Activated T-helper 1 cell treated with anti-CD3 and anti-CD28 coated beads, Interleukin-2, amount 50 U/mL, for 16 hours (primary cell): ENCODE measurements around the gene ZNF266.
A peak's percentile ranks its signal among the peaks of the same experiment; 100 is the strongest.

Source experiments
- DNase-seq, 2 donors: peaks; one replicate each; pipeline ENCODE4 v3.0.0-alpha.2; 2020; ENCODE audit warnings: low read depth in 1 of 2, low spot score in 1 of 2

The ZNF266 gene

DNA sequence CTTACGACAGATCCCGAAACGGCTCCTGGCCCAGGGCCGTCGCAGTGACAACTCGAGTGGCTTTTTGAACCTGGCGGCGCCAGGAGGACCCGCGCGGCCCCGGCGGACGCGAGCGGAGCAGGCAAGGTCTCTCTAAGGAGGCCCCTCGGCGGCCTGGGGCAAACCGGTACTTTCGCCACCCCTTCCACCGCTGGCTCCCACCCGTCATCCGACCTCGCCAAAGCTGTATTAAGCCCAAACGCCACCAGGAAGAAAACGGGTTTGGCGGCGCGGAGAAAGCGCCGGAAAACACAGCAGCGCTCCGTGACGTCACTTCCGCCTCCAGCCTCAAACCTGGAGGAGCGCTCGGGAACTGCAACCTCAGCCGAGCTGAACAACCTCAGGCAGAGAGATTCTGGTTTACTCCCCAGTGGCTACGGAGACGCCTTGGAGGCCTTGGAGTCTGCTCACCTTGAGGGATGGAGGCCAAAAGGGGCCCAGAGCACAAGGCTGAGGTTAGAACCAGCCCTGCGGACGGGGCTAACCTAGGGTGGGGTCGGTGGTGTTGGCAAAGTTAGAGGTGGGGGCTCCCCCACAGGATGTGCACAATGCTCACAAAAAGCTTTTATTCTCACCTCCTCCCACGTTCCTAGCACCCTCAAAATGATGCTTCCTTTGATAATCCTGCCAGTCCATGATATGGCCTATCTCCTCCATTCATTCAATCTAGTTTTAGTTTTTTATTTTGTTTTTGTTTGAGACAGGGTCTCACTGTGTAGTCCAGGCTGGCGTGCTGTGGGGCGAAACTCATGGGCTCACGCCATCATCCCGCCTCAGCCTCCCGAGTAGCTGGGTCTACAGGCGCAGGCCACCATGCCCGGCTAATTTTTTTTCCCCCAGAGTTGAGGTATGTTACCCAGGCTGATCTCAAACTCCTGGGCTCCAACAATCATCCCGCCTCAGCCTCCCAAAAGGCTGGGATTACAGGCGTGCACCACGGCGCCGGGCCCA lies at the start of gene ZNF266:
TSS of gene ZNF266 (minus strand) at position 295 of the 990 bp plus-strand sequence. CDS start 15,484 bp downstream, outside the sequence.
- peak; percentile 84 for DNase-seq

DNA sequence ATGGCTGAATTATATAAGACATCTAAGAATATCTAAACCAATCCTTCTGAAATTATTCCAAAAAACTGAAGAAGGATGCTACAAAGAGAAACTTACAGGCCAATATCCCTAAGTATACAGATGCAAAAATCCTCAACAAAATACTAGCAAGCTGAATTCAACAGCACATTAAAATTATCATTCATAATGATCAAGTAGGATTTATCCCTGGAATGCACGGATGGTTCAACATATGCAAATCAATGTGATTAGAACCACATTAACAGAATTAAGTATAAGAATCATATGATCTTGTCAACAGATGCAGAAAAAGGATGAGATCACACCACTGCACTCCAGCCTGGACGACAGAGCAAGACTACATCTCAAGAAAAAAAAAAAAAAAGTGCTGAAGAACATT lies 49.8 kb upstream of the ZNF266 start:
- DNase-seq, result no peak

DNA sequence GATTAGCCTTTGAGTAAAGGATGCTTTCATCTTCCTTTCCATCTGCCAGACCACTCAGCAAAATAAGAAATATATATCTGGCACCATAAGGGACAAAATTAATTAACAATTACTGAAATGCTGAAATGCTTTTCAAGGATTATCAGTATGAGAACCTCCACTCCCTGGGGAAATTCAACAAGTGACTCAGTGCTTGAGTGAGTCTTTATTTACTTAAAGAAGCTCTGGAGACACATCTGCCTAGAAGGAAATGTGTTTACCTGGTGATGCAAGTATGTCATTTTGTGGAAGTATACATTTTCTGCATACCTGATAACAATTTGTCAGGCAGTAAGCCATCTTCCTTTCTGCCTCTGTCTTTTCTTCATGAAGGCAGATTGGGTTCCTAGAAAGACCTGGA lies 39.6 kb upstream of the ZNF266 start:
- no peak for DNase-seq

DNA sequence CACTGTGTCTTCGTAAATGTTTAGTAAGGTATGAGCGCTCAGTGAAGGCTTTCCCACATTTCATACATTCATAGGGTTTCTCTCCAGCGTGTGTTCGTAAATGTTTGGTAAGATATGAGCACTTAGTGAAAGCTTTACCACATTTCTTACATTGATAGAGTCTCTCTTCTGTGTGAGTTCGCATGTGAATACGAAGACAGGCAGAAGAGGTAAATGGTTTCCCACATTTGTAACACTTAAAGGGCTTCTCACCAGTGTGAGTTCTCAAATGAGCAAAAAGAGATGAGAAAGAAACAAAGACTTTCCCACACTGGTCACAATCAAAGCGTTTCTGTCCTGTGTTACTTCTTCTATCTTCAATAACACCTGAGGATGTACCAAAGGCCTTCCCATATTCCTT lies 31.8 kb upstream of the ZNF266 start:
- DNase-seq, result no peak

DNA sequence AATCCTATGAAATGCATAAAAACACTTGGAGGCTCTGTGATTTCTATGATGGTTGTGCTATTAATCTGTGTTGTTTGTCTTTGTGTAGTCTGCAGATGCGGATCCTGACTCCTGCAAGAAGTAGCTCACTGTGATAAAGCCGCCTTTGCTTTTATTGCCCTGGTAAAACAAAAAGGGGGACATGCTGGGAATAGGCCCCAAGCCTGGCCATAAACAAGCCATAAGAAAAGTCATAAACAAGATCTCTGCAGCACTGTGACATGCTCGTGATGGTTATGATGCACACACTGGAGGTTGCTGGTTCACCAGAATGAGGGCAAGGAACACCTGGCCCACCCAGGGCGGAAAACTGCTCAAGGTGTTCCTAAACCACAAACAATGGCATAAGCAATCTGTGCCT lies 26.6 kb upstream of the ZNF266 start:
- no peak for DNase-seq

DNA sequence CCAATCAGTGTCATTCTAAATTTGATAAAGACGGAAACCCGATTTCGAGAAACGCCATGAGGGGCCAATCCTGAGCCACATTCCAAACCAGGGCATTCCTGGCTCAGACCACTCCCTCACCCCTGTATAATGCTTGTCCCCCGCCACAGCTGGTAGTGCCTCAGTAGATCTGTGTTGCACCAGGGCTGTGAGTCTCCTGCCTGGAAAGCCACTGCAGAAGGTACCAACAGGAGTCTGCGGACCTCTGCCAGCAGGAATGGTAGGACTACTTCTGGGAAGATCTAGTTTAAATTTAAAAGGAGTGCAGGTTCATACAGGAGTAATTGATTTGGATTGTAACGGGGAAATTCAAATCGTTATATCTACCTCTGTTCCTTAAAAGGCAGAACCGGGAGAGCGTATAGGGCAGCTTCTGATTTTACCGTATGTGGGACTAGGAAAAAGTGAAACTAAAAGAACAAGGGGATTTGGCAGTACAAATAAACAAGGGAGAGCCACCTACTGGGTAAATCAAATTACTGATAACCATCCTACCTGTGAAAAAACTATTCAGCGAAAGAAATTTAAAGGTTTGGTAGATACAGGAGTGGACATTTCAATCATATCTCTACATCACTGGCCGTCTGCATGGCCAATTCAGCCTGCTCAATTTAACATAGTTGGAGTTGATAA lies 20.8 kb upstream of the ZNF266 start:
- no peak for DNase-seq

DNA sequence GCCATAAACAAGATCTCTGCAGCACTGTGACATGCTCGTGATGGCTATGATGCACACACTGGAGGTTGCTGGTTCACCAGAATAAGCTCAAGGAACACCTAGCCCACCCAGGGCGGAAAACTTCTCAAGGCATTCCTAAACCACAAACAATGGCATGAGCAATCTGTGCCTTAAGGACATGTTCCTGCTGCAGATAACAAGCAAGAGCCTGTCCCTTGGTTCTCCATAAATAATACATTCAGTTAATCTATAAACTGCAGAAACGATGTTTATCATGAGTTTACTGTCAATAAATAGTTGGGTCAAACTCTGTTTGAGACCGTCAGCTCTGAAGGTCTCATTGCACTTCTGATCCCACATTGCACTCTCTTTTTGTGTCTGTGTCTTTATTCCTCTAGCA lies 18.6 kb upstream of the ZNF266 start:
- DNase-seq, result no peak

DNA sequence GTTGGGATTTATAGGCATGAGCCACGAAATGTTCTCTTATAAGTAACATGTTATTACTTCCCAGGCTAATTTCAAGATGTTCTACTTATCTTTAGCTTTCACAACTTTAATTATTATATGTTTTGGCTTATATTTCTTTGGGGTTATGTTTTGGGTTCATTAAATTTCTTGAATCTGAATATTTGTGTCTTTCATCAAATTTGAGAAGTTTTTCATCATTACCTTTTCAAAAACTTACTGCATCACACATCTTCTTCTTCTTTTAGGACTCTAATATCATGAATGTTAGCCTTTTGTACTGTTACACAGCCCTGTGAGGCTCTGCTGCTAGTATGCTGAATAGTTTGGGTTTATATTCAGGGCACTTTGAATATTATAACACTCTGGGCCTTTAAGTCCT lies 9.7 kb upstream of the ZNF266 start:
- DNase-seq, result no peak

DNA sequence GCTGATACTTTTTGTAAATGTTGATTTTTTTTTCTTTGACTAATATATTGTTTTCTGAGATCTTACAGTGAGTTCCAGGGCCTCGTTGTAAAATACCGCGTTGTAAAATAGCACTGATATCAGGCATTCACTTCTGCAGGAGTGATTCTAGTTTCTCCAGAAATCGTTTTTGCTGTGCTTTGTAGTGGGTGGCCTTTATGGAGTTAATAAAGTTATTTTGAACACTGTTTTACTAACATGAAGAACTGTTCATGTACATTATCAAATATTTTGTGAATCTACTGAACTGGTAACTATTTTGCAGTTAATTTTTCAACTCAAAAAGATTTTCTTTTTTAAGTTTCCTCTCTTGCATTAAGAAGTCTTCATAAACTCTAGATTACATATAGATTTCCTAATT lies 985 bp upstream of the ZNF266 start:
- DNase-seq, result no peak

DNA sequence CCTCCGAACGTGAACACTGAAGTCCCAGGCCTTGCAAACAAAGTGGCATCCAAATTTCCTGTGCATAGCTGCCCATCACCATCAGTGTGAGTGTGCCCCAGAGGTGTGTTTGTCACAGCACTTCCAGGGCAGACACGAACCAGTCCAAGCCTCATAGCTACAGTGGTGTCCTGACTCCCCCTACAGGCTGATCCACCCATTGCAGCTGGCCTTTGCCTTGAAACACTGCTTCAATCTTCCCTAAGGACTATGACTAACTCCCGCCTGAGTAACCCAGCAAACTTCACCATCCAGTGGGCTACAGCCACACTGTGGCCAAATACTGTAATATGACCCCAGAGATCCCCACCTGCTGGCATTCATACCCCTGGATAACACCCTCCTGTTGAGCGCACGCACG lies 3.9 kb downstream of the ZNF266 start:
- peak in 1 of 2 donors; percentile 9 for DNase-seq

DNA sequence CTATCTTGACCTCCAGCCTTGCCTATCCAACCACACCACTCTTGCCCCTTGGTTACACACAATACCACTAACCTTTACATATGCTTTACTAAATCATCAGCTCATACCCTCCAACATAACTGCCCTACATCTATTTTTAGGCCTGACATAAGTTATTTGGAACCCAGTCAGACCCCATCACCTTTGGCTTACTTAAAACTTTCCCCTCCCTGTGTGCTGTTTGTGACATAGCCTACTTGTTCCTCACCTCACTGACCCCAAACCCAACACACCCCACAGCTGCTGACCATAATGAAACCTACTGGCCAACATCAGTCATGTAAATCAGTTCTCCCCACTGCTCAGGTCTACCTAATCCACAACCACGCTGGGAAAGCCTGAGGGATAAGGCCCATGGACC lies 4.9 kb downstream of the ZNF266 start:
- no peak for DNase-seq

DNA sequence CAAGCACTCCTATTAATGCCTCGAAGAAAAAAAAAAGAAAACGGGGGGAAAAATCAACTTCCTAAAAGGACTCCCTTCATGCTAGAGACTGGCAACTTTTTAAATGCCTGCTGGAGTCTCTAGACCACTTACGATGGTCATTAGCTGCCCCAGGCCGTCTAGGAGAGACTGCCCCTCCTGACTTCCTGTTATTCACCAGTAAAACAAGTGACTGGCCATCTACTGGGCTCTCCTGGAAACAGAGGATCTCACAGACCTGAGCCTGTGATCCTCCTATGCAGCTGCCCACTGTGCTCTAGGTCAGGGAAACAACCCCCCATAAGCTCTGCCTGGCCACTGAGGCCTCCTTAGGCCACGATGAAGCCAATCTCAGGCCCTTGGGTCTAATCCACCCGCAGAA lies 7.4 kb downstream of the ZNF266 start:
- DNase-seq, result no peak

DNA sequence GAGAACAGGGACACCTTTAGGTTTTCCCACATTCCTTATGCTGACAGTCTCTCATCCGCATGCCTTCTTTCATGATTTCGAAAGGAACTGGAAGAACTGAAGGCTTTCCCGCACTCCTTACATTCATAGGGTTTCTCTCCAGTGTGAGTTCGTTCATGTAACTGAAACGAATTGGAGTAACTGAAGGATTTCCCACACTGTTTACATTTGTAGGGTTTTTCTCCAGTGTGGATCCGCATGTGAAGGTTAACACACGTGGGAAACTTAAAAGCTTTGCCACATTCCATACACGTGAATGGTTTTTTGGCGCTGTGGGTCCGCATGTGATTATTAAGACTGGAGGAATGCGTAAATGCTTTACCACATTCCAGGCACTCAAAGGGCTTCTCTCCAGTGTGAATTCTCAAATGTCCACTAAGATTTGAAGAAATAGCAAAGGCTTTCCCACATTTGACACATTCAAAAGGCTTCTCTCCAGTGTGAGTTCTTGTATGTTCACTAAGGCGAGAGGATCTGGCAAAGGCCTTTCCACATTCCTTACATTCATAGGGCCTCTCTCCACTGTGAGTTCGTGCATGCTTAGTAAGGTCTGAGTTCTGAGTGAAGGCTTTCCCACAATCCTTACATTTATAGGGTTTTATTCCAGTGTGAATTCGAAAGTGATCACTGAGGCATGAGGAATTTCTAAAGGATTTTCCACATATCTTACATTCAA lies 22.0 kb downstream of the ZNF266 start:
- no peak for DNase-seq

DNA sequence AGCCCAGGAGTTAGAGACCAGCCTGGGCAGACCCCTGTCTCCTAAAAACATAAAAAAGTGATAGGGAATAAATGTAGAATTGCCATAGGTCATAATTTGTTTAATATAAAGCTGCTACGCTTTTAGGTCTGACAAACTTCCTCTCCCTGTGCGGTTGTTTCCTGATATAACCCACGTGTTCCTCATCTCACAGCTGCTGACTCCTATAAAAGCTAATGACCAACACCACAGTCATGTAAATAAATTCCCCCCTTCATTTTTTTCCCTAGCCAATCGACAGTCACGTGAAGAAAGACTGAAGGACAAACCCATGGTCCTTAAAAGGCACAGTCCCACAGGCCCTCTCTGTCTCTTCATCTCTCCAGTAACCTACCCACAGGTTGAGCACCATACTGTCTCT lies 27.5 kb downstream of the ZNF266 start:
- DNase-seq, result no peak

DNA sequence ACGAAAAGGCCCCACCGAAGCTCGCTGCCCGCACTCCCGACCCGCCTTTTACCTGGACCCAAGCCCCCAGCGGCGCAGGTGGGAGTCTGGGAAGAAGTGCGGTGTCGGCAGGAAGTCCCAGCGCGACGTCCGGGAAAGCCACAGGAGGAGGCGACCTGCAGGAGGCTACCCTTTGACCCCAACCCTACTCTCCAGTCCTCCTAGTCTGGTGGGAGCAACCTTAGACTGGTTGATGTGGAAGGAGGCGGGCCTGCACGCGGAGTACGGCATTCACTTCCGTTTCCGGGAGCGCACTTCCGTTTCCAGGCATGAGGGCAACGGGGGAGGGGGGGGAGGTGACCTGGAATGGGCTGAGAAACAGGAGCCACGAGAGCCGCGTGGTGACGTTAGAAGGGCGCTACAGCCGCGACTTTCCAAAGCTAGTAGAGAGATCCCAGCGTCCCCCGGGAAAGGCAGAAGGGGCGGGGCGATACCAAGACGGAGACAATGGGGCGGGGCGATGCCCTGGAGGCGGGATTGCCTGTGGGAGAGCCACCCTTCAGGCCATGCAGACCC lies 28.5 kb downstream of the ZNF266 start:
- peak in 1 of 2 donors; percentile 2 for DNase-seq

DNA sequence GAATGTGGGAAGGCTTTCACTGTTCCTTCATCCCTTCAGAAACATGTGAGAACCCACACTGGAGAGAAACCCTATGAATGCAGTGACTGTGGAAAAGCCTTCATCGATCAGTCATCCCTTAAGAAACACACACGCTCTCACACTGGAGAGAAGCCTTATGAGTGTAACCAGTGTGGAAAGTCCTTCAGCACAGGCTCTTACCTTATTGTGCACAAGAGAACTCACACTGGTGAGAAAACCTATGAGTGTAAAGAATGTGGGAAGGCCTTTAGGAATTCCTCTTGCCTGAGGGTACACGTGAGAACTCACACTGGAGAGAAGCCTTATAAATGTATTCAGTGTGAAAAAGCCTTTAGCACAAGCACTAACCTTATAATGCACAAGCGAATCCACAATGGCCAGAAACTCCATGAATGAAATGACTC lies 54.0 kb downstream of the ZNF266 start:
- DNase-seq, result no peak

DNA sequence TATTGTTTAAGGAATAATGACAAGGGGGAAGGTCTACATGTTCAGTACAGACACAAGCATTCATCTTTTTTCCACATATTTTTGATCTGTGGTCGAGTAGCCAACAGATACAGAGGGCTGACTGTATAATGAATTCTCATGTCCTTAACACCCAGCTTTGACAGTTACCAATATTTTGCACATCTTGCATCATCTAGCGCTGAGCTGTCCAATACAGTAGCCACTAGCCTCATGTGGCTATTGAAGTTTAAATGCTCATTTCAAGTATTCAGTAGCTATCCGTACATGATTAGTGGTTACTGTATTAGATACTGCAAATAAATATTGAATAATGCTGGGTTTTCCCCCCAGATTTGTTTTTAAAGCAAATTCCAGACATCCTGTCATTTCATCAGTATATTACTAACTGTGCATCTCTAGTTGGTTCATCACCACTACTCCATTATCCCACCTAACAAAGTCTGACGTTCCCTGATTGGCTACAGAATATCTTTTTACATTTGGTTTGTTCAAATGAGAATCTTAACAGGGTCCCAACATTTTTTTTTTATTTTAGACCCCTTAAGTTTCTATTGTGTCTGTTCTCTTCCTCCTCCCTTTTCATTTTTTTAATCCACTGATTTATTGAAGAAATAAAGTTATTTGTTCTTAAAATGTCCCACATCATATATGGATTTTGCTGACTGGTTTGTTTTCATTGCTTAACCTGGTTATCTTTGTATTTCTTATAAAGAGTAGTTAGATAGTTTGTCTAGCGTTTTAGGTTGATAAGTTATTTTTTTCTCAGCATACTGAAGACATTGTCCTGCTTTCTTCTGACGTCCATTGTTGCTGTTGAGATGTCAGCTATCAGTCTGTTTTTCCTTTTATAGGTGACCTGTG lies 64.4 kb downstream of the ZNF266 start:
- no peak for DNase-seq

DNA sequence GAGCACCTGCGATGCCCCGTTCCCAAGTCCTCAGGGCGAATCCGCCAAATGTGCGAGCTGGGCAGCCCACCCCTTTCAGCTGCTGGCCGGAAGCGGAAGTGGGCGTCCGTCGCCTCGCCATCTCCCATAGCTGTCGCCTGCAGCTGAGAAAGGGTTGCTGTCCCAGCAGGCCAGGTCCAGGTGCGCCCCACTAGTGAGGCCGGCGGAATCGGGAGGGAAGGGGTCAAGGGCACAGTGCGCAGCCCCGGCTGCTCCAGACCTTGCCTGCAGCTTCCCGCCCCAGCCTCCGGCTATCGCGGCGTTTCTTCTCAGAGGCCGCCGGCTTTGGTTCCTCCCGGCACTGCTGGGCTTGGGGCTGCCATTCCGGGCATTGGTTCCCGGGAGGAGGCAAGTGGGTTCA lies 72.5 kb downstream of the ZNF266 start, which contains the start of gene ZNF177:
TSS of gene ZNF177 (plus strand) at position 109 of the 400 bp plus-strand sequence. CDS start 15,299 bp downstream, outside the sequence.
- DNase-seq, result no peak
